22Rv1 (cell line): Measurements from ENCODE around the gene LRRC42.

Source experiments
- H3K27ac ChIP-seq: fragments of 450-650 bp; 2 replicates; pipeline ENCODE4 v1.5.1; 2017
- ZFX ChIP-seq: fragments of 450-650 bp; IDR thresholded peaks from 2 replicates; pipeline ENCODE4 v1.6.1; 2017; ENCODE audit warnings: antibody characterized with exemption, borderline replicate concordance
- TF ChIP-seq, protein P1 (sequence below): fragments of 450-650 bp; IDR thresholded peaks from 2 replicates; pipeline ENCODE4 v1.5.1; 2017; ENCODE audit warnings: mild to moderate bottlenecking

LRRC42 gene

DNA sequence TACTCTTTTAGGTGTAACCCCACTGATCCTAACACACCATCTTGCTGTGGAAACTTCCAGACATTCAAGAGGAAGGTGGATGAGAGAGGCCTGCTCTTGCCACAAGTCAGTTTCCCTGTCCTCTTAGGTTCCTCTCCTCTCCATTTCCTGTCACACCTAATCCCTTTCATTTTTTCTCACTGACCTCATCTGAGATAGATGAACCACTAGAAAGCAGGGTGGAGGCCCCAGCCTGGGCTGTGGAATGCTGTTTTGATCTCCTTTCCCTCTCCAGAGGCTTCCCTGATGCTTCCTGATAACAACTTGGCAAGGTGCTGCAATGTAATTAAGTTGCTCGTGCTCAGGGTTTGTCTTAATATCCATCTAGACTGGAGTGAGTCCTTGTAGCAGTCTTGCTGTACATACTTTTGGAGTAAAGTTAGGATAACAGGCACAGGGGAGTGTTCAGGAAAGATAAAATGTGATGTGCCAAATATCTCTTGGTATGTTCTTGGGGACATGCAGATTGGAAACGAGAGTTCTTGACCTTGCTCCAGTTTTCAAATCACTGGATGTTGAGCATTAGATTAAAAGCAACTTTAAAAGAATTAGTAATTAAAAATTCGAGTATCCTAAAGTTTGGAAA is 11.2 kb downstream of the LRRC42 start:
- H3K27ac ChIP-seq = peak overlapping the region; percentile 57
- TF ChIP-seq, protein P1, sequence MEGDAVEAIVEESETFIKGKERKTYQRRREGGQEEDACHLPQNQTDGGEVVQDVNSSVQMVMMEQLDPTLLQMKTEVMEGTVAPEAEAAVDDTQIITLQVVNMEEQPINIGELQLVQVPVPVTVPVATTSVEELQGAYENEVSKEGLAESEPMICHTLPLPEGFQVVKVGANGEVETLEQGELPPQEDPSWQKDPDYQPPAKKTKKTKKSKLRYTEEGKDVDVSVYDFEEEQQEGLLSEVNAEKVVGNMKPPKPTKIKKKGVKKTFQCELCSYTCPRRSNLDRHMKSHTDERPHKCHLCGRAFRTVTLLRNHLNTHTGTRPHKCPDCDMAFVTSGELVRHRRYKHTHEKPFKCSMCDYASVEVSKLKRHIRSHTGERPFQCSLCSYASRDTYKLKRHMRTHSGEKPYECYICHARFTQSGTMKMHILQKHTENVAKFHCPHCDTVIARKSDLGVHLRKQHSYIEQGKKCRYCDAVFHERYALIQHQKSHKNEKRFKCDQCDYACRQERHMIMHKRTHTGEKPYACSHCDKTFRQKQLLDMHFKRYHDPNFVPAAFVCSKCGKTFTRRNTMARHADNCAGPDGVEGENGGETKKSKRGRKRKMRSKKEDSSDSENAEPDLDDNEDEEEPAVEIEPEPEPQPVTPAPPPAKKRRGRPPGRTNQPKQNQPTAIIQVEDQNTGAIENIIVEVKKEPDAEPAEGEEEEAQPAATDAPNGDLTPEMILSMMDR = no peak
- TF ChIP-seq ZFX = no peak

DNA sequence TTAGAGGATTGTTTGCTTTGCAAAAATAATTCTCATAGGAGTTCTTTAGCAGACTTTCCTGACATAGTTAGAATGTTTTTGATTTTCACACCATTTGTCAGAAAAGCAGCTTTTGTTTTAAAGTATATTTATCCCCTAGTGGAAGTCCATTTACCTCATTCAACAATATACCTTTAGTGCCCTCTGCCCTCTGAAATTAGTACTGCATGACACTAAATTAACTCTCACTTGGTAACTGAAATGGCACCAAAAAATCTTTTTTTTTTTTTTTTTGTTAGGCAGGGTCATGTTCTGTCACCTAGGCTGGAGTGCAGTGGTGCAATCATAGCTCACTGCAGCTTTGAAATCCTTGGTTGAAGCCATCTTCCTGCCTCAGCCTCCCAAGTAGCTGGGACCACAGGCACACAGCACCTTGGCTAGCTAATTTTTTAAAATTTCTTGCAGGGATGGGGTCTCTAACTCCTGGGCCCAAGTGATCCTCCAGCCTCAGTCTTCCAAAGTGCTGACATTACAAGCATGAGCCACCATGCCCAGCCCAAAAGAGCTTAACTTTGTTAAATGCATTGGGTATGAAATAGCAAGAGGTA is 13.6 kb downstream of the LRRC42 start:
- no peak for TF ChIP-seq ZFX
- TF ChIP-seq, protein P1 = peak; percentile 76

DNA sequence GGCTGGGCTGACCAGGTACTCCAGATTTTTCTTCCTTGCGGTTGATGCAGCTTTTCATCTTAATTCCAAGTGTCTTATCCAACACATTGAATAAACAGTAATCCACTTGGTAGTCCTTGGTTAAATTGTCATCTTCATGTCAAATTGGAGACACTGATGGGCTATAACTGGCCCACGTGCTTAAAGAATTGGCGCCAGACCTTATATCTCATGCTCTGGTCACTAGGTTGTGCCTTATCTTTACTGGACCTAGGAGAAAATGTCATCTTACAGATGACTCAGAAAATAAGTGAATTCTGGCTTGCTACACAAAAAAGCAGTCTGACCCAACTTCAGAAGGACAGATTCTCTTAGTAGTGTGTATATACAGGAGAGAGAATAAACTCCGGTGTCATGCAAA is 16.2 kb downstream of the LRRC42 start:
- TF ChIP-seq, protein P1 = no peak
- TF ChIP-seq ZFX = no peak
- H3K27ac ChIP-seq = no peak overlapping the region

More for the DNA sequence above, 13.6 kb downstream of the LRRC42 start:
- H3K27ac ChIP-seq = no peak overlapping the region

DNA sequence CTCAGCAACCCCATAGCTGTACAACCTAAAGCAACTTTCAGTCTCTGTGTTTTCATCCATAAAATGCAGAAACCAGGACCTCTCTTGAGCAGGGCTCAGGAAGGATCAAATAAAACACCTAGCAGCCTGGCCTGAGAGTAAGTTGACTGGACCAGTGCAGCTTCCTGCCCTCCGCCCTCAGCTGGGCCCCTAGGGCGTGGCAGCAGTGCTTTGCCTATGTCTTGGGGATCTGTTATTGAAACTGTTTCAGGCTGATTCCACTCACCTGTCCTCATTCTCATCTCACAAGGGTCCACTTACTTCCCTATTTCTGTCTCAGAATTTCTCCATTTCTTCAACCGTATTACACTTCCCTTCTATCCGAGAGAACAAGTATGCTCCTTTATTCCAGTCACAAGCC is 17.3 kb downstream of the LRRC42 start:
- H3K27ac ChIP-seq = no peak overlapping the region
- TF ChIP-seq, protein P1 = no peak
- no peak for TF ChIP-seq ZFX

DNA sequence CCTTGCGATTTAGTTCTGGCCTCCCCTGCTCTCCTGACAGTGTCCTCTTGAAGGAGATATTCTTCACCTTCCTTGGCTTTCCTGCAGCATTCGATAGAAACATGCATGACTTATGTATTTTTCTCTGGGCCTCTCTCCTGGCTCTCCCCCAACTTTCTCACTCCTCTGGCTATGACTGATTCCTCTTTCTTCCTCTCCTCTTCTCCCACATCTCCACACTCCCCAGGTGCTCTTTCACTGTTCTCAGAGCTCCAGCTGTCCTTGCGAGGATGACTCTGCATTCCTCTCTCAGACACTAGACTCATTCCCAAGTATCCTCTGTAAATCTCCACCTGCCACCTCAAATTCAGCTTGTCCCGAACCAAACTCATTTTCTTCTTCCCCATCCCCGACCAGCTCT is 18.0 kb downstream of the LRRC42 start:
- no peak overlapping the region for H3K27ac ChIP-seq
- TF ChIP-seq, protein P1 = no peak
- no peak for TF ChIP-seq ZFX

DNA sequence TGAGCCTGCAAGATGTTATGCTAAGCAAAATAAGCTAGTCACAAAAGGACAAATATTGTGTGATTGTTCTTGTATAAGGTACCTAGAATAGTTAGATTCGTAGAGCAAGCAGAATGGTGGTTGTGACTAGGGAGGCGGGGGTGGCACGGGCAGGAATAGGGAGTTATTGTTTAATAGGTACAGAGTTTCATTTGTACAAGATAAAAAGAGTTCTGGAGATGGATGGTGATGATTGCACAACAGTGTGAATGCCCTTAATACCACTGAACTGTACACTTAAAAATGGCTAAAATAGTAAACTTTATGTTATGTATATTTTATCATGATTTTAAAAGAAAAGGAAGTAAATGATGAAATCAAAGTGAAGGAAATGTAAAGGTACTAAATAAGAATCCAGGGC is 20.6 kb downstream of the LRRC42 start:
- TF ChIP-seq, protein P1 = no peak
- TF ChIP-seq ZFX = no peak
- H3K27ac ChIP-seq = no peak overlapping the region

DNA sequence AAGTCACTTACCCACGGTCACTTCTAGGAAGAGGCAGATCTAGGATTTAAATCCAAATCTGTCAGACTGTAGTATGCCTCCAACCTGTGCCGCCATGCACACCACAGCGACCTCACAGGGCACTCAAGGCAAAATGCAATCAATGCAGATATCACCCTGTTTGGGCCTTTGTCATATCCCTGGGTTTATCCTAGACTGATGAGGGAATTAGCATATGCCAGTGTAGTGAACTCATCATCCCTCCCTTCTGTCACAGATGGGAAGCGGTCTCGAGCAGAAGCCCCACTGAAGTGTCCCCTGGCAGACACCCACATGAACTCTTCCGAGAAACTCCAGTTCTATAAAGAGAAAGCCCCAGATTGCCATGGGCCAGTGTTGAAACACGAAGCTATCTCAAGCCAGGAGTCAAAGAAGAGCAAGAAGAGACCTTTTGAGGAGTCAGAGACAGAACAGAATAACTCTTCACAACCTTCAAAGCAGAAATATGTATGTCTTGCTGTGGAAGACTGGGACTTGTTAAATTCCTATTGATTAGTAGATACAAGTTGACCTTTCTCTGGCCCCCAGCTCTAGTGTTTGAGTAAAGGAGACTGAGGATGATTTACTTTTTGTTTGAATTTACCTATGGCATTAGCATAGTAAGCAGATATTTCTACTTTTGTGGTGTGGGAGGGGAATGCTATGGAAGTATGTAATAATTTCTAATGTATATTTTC is 21.4 kb downstream of the LRRC42 start:
- TF ChIP-seq ZFX = no peak
- TF ChIP-seq, protein P1 = no peak
- H3K27ac ChIP-seq = no peak overlapping the region
